CD4-positive, alpha-beta T cell treated with Interferon gamma for 1 hour (primary cell): Measurements from ENCODE around the gene PDZD7.

ENCODE experiments used
- DNase-seq: peaks from one replicate; pipeline ENCODE4 v3.0.0-alpha.2; 2020

PDZD7 gene

GRCh38 chr10:101060951-101061623, 30.2 kb upstream of the PDZD7 start:
- DNase-seq = peak; percentile 87

GRCh38 chr10:101060036-101060950, 29.4 kb upstream of the PDZD7 start:
- DNase-seq = peak; percentile 88

GRCh38 chr10:101056365-101057151, 25.6 kb upstream of the PDZD7 start:
- no peak for DNase-seq

GRCh38 chr10:101055411-101055810, 24.5 kb upstream of the PDZD7 start:
- DNase-seq = no peak

GRCh38 chr10:101054876-101055275, 23.9 kb upstream of the PDZD7 start:
- no peak for DNase-seq

- no peak for DNase-seq
These were observed 23.4 kb upstream of the PDZD7 start for GRCh38 chr10:101054351-101054750.

GRCh38 chr10:101053516-101053915, 22.6 kb upstream of the PDZD7 start:
- no peak for DNase-seq

GRCh38 chr10:101052285-101052684, 21.4 kb upstream of the PDZD7 start:
- no peak for DNase-seq

GRCh38 chr10:101050208-101051069, 19.5 kb upstream of the PDZD7 start:
- DNase-seq = peak; percentile 66

GRCh38 chr10:101047961-101048892, 17.3 kb upstream of the PDZD7 start:
- no peak for DNase-seq

GRCh38 chr10:101047268-101047667, 16.3 kb upstream of the PDZD7 start:
- DNase-seq = no peak

GRCh38 chr10:101046332-101047238, 15.7 kb upstream of the PDZD7 start:
- no peak for DNase-seq

- no peak for DNase-seq
These were observed 13.2 kb upstream of the PDZD7 start for GRCh38 chr10:101044117-101044516.

GRCh38 chr10:101043363-101043707, 12.4 kb upstream of the PDZD7 start:
- no peak for DNase-seq

- DNase-seq = peak; percentile 88
These were observed 11.9 kb upstream of the PDZD7 start for GRCh38 chr10:101042667-101043362.

- no peak for DNase-seq
These were observed 11.2 kb upstream of the PDZD7 start for GRCh38 chr10:101042118-101042517.

- peak; percentile 79 for DNase-seq
These were observed 10.4 kb upstream of the PDZD7 start for GRCh38 chr10:101041252-101041761.

GRCh38 chr10:101040851-101041250, 9.9 kb upstream of the PDZD7 start:
- no peak for DNase-seq

- DNase-seq = no peak
These were observed 9.1 kb upstream of the PDZD7 start for GRCh38 chr10:101040061-101040460.
